Neural cell (in vitro differentiated cells): ENCODE measurements around the gene DUS1L. TPM values are rescaled to one million over a fixed set of nuclear protein-coding genes. Genes with fewer than 3 reads are reported as not detected.

Experiments
- H2AFZ ChIP-seq: fragments of 200-600, 300-800 bp; sonication (generic), shearing (Covaris generic); 2 replicates; pipeline ENCODE4 v1.6.0; 2014; ENCODE audit warnings: low read depth, mild to moderate bottlenecking, antibody characterized with exemption, low read length, moderate library complexity
- H3F3A ChIP-seq: fragments of 200-600 bp; shearing (Covaris generic); 2 replicates; pipeline ENCODE4 v1.6.1; 2016; ENCODE audit warnings: mild to moderate bottlenecking, moderate library complexity, mixed read lengths, antibody characterized with exemption, low read length; ENCODE audit not compliant: insufficient read depth, poor library complexity, severe bottlenecking
- H3K27ac ChIP-seq: fragments of 200-600, 300-800 bp; sonication (generic), shearing (Covaris generic); 2 replicates; pipeline ENCODE4 v1.5.1; 2014; ENCODE audit warnings: mild to moderate bottlenecking, low read length, moderate library complexity
- H3K27me3 ChIP-seq: fragments of 300-800, 200-600 bp; sonication (generic), shearing (Covaris generic); 2 replicates; pipeline ENCODE4 v1.6.0; 2014; ENCODE audit warnings: mild to moderate bottlenecking, low read depth, low read length, moderate library complexity; ENCODE audit not compliant: insufficient read depth
- H3K36me3 ChIP-seq: fragments of 300-800, 200-600 bp; sonication (generic), shearing (Covaris generic); 2 replicates; pipeline ENCODE4 v1.5.1; 2014; ENCODE audit warnings: mild to moderate bottlenecking, antibody characterized with exemption, low read length, moderate library complexity; ENCODE audit not compliant: insufficient read depth
- H3K4me2 ChIP-seq: fragments of 300-800, 200-600 bp; sonication (generic), shearing (Covaris generic); 2 replicates; pipeline ENCODE4 v1.6.0; 2014; ENCODE audit warnings: mild to moderate bottlenecking, low read length
- H3K4me3 ChIP-seq: fragments of 300-800, 200-600 bp; sonication (generic), shearing (Covaris generic); 2 replicates; pipeline ENCODE4 v1.5.1; 2014; ENCODE audit warnings: mild to moderate bottlenecking, low read length, moderate library complexity
- H3K79me2 ChIP-seq: fragments of 200-600 bp; shearing (Covaris generic); replicated peaks from 2 replicates; pipeline ENCODE4 v1.6.0; 2014; ENCODE audit warnings: mild to moderate bottlenecking, low read length, moderate library complexity; ENCODE audit not compliant: insufficient read depth
- H3K9ac ChIP-seq: fragments of 300-800, 200-600 bp; sonication (generic), shearing (Covaris generic); 2 replicates; pipeline ENCODE4 v1.6.1; 2016; ENCODE audit warnings: mild to moderate bottlenecking, low read length, mixed read lengths
- H3K9me2 ChIP-seq: fragments of 200-600 bp; shearing (Covaris generic); 2 replicates; pipeline ENCODE4 v1.6.1; 2016; ENCODE audit warnings: mild to moderate bottlenecking, low read length, mixed read lengths; ENCODE audit not compliant: insufficient read depth
- H3K9me3 ChIP-seq: fragments of 200-600, 300-800 bp; sonication (generic), shearing (Covaris generic); 2 replicates; pipeline ENCODE4 v1.6.1; 2016; ENCODE audit warnings: mild to moderate bottlenecking, mixed run types, low read length, moderate library complexity, mixed read lengths
- H4K20me1 ChIP-seq: fragments of 200-600 bp; shearing (Covaris generic); 2 replicates; pipeline ENCODE4 v1.6.1; 2016; ENCODE audit warnings: mild to moderate bottlenecking, mixed run types; ENCODE audit not compliant: insufficient read depth
- EP300 ChIP-seq: fragments of 450-650 bp; conservative IDR thresholded peaks from 2 replicates; pipeline ENCODE4 v1.6.1; 2014; ENCODE audit warnings: antibody characterized with exemption, mild to moderate bottlenecking, moderate library complexity; ENCODE audit not compliant: poor library complexity, severe bottlenecking
- EZH2 ChIP-seq: fragments of 200-600, 300-800 bp; shearing (Covaris generic), sonication (generic); IDR thresholded peaks from 2 replicates; pipeline ENCODE4 v1.6.1; 2014; ENCODE audit warnings: antibody characterized with exemption, low read length, borderline replicate concordance, mild to moderate bottlenecking; ENCODE audit not compliant: insufficient read depth, poor library complexity, severe bottlenecking
- MXI1 ChIP-seq: fragments of 450-650 bp; conservative IDR thresholded peaks from 2 replicates; pipeline ENCODE4 v1.6.1; 2014; ENCODE audit warnings: antibody characterized with exemption, mild to moderate bottlenecking; ENCODE audit not compliant: poor library complexity, severe bottlenecking
- POLR2AphosphoS5 ChIP-seq: IDR thresholded peaks from 2 replicates; pipeline ENCODE4 v1.6.1; 2012
- RAD21 ChIP-seq: fragments of 450-650 bp; conservative IDR thresholded peaks from 2 replicates; pipeline ENCODE4 v1.6.1; 2014; ENCODE audit warnings: antibody characterized with exemption, mild to moderate bottlenecking, moderate library complexity
- SMC3 ChIP-seq: fragments of 450-650 bp; conservative IDR thresholded peaks from 2 replicates; pipeline ENCODE4 v1.6.1; 2014; ENCODE audit warnings: antibody characterized with exemption, mild to moderate bottlenecking, moderate library complexity; ENCODE audit not compliant: poor library complexity
- TAF1 ChIP-seq: IDR thresholded peaks from 2 replicates; pipeline ENCODE4 v1.6.1; 2012; ENCODE audit warnings: low read depth
- polyA plus RNA-seq: library from polyadenylated mRNA; depleted of rRNA; stranded (reverse); fragments of >200 nt; gene quantifications from 2 replicates; pipeline ENCODE4 v1.2.3, GENCODE V29; 2014
- TF ChIP-seq, protein P1 (sequence below): fragments of 450-650 bp; IDR thresholded peaks from 2 replicates; pipeline ENCODE4 v1.5.1; 2014; ENCODE audit warnings: antibody characterized with exemption, mild to moderate bottlenecking, moderate library complexity; ENCODE audit not compliant: poor library complexity, severe bottlenecking
- TF ChIP-seq, protein P2 (sequence below): IDR thresholded peaks from 2 replicates; pipeline ENCODE4 v1.6.1; 2012; ENCODE audit warnings: borderline replicate concordance

Gene DUS1L
- polyA plus RNA-seq, 1 donor from 2014 or later: 100 TPM

DNA sequence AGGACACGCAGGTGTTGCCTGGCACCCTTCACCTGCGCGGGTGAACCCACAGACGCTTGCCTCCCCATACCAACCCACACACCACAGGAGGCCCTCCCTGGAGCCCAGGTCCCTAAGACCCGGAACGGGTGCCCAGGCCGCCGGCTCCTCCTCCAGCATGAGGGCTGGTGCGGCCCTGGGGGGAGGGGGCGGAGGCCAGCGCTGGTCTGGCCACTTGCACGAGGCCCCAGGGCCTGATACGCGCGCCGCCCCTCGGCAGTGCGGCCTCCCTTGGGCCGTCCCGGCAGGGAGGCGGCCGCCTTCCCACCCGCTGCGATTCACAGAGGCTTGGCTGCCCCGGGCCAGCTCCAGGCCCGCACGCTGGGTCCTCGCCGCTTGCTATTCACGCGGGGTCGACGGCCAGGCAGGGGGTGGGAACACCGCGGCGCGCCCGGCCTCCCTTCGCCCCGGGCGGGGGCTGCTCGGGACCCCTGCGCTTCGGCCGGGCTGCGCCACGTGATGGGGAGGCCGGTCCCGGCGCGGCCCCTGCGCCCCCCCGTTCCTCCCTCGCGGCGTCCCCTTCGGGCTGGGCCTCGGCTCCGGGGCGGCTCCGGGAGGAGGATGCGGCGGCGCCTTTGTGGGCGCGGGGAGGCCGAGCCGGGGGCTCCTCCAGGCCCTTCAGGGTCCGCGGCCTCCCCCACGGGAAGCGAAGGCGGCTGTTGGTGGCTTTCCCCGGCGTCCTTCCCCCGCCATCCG is 31.7 kb upstream of the DUS1L start:
- Histone ChIP-seq H4K20me1 (no peaks in the 10 kb centered on the region), H3K9me3 (no peaks in the 10 kb centered on the region), H2AFZ (no peak overlapping the region), H3K27me3 (no peaks in the 10 kb centered on the region), H3F3A (no peaks in the 10 kb centered on the region), H3K9ac (peak overlapping the region; percentile 90), H3K9me2 (no peaks in the 10 kb centered on the region), H3K79me2 (peaks cover 24% of the 10 kb centered on the region), H3K4me3 (peak overlapping the region; percentile 95), H3K4me2 (peak overlapping the region; percentile 91), H3K36me3 (no peaks in the 10 kb centered on the region), H3K27ac (peak overlapping the region; percentile 83)
- peak; percentile 46 for TF ChIP-seq MXI1
- no peak for TF ChIP-seq RAD21

DNA sequence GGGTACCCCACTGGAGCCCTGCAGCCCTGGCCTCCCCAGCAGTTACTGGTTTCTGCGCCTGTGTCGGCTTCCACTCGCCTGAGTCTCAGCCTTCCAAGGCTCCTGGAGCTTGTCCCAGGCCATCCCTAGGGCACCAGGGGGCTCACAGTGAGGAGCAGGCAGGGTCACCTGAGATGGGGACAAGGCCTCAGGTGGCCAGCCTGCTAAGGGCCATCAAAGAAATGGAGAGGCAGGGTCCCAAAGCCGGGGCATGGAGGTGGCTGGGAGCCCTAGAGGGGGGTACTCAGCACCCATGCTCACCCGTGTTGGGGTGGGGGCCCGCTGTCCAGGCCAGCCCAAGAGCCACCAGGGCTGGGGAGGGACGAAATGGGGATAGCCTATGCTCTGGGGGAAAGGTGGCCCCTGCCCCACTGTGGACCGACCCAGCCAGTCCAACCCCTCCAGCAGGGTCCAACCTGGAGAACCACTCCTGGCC is 31.1 kb upstream of the DUS1L start:
- Histone ChIP-seq H3K9me2 (no peaks in the 10 kb centered on the region), H3K9ac (peak overlapping the region; percentile 90), H3K27ac (peak overlapping the region; percentile 83), H3K4me3 (peak overlapping the region; percentile 95), H4K20me1 (no peaks in the 10 kb centered on the region), H3K9me3 (no peaks in the 10 kb centered on the region), H2AFZ (no peak overlapping the region), H3K27me3 (no peaks in the 10 kb centered on the region), H3F3A (no peaks in the 10 kb centered on the region), H3K4me2 (peak overlapping the region; percentile 91), H3K79me2 (peaks cover 24% of the 10 kb centered on the region), H3K36me3 (no peaks in the 10 kb centered on the region)
- TF ChIP-seq, protein P1, sequence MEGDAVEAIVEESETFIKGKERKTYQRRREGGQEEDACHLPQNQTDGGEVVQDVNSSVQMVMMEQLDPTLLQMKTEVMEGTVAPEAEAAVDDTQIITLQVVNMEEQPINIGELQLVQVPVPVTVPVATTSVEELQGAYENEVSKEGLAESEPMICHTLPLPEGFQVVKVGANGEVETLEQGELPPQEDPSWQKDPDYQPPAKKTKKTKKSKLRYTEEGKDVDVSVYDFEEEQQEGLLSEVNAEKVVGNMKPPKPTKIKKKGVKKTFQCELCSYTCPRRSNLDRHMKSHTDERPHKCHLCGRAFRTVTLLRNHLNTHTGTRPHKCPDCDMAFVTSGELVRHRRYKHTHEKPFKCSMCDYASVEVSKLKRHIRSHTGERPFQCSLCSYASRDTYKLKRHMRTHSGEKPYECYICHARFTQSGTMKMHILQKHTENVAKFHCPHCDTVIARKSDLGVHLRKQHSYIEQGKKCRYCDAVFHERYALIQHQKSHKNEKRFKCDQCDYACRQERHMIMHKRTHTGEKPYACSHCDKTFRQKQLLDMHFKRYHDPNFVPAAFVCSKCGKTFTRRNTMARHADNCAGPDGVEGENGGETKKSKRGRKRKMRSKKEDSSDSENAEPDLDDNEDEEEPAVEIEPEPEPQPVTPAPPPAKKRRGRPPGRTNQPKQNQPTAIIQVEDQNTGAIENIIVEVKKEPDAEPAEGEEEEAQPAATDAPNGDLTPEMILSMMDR: no peak
- TF ChIP-seq SMC3 (no peak), TAF1 (no peak), EZH2 (no peak)

DNA sequence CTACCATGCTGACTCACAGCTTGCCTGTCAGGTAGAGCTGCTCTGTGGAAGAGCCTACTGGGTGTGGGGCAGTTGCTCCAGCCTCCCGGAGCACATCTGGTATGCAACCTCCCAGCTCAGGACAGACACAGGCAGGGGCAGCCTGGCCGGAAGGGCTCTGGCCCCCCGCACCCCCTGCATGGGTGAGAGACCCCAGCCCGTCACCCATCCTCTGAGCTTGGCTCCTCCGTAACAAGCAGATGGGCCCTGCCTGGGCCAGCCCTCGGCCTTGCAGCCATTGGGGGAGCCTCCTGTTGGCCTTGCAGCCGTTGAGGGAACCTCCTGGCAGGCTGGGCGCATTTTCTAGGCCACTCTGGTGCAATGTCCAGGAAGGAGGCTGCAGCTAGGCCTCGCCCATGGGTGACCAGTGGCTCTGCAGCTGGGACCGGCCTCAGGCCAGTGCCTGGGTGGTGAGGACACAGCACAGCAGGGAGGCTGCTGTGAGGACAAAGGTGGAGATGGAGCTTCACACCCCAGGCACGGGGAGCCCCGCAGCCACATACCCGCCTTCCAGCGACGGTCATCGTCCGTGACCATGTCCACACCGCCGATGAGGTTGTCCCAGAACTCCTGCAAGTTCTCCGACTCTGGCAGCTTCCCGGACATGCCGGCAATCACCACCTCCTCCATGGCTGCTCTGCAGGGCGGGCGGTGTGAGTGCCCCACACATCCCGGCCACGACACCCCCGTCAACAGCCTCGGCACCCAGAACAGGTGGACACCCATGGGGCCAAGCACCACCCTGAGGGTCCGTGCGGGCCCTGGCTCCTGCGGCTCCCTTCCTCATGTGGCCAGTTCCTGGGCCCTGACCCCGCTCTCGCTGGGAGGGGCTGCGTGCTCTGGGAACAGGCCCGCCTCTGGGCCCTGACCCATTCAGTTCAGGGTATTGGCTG is 30.4 kb upstream of the DUS1L start:
- Histone ChIP-seq H2AFZ (no peak overlapping the region), H3K9me2 (no peaks in the 10 kb centered on the region), H3K4me3 (peak overlapping the region; percentile 95), H3K79me2 (peaks cover 24% of the 10 kb centered on the region), H3F3A (no peaks in the 10 kb centered on the region), H3K4me2 (peak overlapping the region; percentile 91), H3K9me3 (no peaks in the 10 kb centered on the region), H4K20me1 (no peaks in the 10 kb centered on the region), H3K27me3 (no peaks in the 10 kb centered on the region), H3K36me3 (no peaks in the 10 kb centered on the region), H3K9ac (peak overlapping the region; percentile 90), H3K27ac (no peak overlapping the region)
- TF ChIP-seq POLR2AphosphoS5 (no peak), RAD21 (no peak), EZH2 (no peak), EP300 (no peak), TAF1 (no peak)
- TF ChIP-seq, protein P1: no peak
- TF ChIP-seq, protein P2, sequence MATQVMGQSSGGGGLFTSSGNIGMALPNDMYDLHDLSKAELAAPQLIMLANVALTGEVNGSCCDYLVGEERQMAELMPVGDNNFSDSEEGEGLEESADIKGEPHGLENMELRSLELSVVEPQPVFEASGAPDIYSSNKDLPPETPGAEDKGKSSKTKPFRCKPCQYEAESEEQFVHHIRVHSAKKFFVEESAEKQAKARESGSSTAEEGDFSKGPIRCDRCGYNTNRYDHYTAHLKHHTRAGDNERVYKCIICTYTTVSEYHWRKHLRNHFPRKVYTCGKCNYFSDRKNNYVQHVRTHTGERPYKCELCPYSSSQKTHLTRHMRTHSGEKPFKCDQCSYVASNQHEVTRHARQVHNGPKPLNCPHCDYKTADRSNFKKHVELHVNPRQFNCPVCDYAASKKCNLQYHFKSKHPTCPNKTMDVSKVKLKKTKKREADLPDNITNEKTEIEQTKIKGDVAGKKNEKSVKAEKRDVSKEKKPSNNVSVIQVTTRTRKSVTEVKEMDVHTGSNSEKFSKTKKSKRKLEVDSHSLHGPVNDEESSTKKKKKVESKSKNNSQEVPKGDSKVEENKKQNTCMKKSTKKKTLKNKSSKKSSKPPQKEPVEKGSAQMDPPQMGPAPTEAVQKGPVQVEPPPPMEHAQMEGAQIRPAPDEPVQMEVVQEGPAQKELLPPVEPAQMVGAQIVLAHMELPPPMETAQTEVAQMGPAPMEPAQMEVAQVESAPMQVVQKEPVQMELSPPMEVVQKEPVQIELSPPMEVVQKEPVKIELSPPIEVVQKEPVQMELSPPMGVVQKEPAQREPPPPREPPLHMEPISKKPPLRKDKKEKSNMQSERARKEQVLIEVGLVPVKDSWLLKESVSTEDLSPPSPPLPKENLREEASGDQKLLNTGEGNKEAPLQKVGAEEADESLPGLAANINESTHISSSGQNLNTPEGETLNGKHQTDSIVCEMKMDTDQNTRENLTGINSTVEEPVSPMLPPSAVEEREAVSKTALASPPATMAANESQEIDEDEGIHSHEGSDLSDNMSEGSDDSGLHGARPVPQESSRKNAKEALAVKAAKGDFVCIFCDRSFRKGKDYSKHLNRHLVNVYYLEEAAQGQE: no peak
